Thymus (tissue), 11 donors: ENCODE results near the gene PLCH1. TPM values are rescaled to one million over a fixed set of nuclear protein-coding genes. Genes with fewer than 3 reads are reported as not detected.

Experiments used
- DNase-seq, 9 donors: peaks; one replicate each; pipeline ENCODE4 v3.0.0-alpha.2; 2013; ENCODE audit warnings: low spot score in 9 of 9, low read depth in 6 of 9, missing footprints in 1 of 9
- H3K27ac ChIP-seq, 2 donors: one replicate each; pipeline ENCODE4 v1.5.1; 2013; ENCODE audit warnings: control low read depth in 1 of 2, low read depth in 1 of 2, low read length in 1 of 2, mild to moderate bottlenecking in 1 of 2, moderate library complexity in 1 of 2
- H3K27me3 ChIP-seq, 2 donors: one replicate each; pipeline ENCODE4 v1.5.1; 2013; ENCODE audit warnings: low read length in 1 of 2; ENCODE audit not compliant: control insufficient read depth in 2 of 2, insufficient read depth in 1 of 2
- H3K36me3 ChIP-seq, 2 donors: one replicate each; pipeline ENCODE4 v1.5.1; 2013; ENCODE audit warnings: low read length in 1 of 2, mild to moderate bottlenecking in 1 of 2, moderate library complexity in 1 of 2; ENCODE audit not compliant: control insufficient read depth in 2 of 2, insufficient read depth in 2 of 2
- H3K4me1 ChIP-seq, 2 donors: one replicate each; pipeline ENCODE4 v1.5.1; 2013; ENCODE audit warnings: low read length in 2 of 2; ENCODE audit not compliant: control insufficient read depth in 2 of 2, insufficient read depth in 2 of 2
- H3K4me3 ChIP-seq, 2 donors: one replicate each; pipeline ENCODE4 v1.5.1; 2013; ENCODE audit warnings: low read length in 2 of 2, control low read depth in 1 of 2, mild to moderate bottlenecking in 1 of 2
- H3K9me3 ChIP-seq, 2 donors: one replicate each; pipeline ENCODE4 v1.5.1; 2013; ENCODE audit warnings: low read length in 1 of 2, mild to moderate bottlenecking in 1 of 2; ENCODE audit not compliant: control insufficient read depth in 2 of 2, insufficient read depth in 1 of 2
- WGBS: extraction: QIAGEN DNeasy Blood & Tissue Kit; methylation state at CpG from one replicate; pipeline ENCODE4 v1.1.7; 2013; 5-methylcytosine and 5-hydroxymethylcytosine counted together
- polyA plus RNA-seq: library from polyadenylated mRNA; stranded (reverse); fragments of 200-250 nt; gene quantifications from one replicate; pipeline ENCODE4 v1.2.3, GENCODE V29; 2013
- total RNA-seq: library from RNA; stranded (reverse); fragments of 120-200 nt; gene quantifications from one replicate; pipeline ENCODE4 v1.2.4, GENCODE V29; 2013
- donor health status: healthy.

The PLCH1 gene
- total and polyA plus RNA-seq, 2 donors, result 7.6 to 29.3 TPM

DNA sequence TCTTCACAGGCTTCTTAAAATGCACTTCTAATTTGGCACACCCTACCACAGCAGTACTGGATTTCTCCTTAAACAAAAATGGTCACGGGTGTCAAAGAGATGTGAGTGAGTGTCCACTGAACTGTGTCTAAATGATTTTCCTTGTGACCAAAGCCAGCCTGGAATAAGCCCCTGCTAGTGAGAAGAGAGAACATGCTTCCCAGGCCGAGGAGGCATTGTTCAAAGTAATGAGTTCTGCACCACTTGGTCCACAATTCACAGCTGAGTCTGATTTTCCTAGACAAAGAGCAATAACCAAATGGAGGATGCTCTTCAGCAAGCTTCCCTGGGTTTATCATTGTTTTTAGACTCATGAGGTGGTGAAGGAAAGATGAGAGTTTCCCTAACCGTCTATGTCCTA lies 3.8 kb downstream of the PLCH1 start:
- H3K36me3 ChIP-seq, result no peaks in the 10 kb centered on the region
- WGBS, result 95% methylated on average over 3 of the region's 3 CpGs
- no peak for DNase-seq
- H3K4me3 ChIP-seq, result no peak overlapping the region
- H3K27me3 ChIP-seq, result peaks cover 10 to 36% of the 10 kb centered on the region in 2 donors
- H3K27ac ChIP-seq, result no peak overlapping the region
- H3K9me3 ChIP-seq, result peaks cover 0 to 3% of the 10 kb centered on the region in 2 donors
- peaks cover 5 to 18% of the 10 kb centered on the region in 2 donors for H3K4me1 ChIP-seq

- peaks cover 5 to 17% of the 10 kb centered on the region in 2 donors for H3K27me3 ChIP-seq
- peaks cover 3 to 7% of the 10 kb centered on the region in 2 donors for H3K4me1 ChIP-seq
- H3K4me3 ChIP-seq, result no peak overlapping the region
- H3K36me3 ChIP-seq, result no peaks in the 10 kb centered on the region
- H3K27ac ChIP-seq, result no peak overlapping the region
- H3K9me3 ChIP-seq, result no peaks in the 10 kb centered on the region
- 62% methylated on average over 5 of the region's 5 CpGs for whole genome bisulfite sequencing
- DNase-seq, result no peak
Measured at GRCh38 chr3:155739154-155739553, 5.7 kb downstream of the PLCH1 start.

GRCh38 chr3:155738580-155739076 lies 6.2 kb downstream of the PLCH1 start:
- H3K9me3 ChIP-seq, result no peaks in the 10 kb centered on the region
- no peak for DNase-seq
- H3K27me3 ChIP-seq, result peaks cover 0 to 12% of the 10 kb centered on the region in 2 donors
- peaks cover 2 to 3% of the 10 kb centered on the region in 2 donors for H3K4me1 ChIP-seq
- no peaks in the 10 kb centered on the region for H3K36me3 ChIP-seq
- 96% methylated on average over 13 of the region's 13 CpGs for WGBS
- H3K4me3 ChIP-seq, result no peak overlapping the region
- H3K27ac ChIP-seq, result no peak overlapping the region

GRCh38 chr3:155737844-155738460 lies 6.9 kb downstream of the PLCH1 start:
- no peak overlapping the region for H3K4me3 ChIP-seq
- no peaks in the 10 kb centered on the region for H3K36me3 ChIP-seq
- DNase-seq, result peak in 1 of 9 donors; percentile 15
- 64% methylated on average over 8 of the region's 8 CpGs for WGBS
- H3K4me1 ChIP-seq, result no peaks in the 10 kb centered on the region
- no peaks in the 10 kb centered on the region for H3K9me3 ChIP-seq
- H3K27ac ChIP-seq, result no peak overlapping the region
- H3K27me3 ChIP-seq, result peaks cover 0 to 5% of the 10 kb centered on the region in 2 donors

- Histone ChIP-seq H3K27me3 (no peaks in the 10 kb centered on the region), H3K4me3 (no peak overlapping the region)
- 94% methylated on average over 4 of the region's 4 CpGs for WGBS
Measured at GRCh38 chr3:155736381-155736780, 8.5 kb downstream of the PLCH1 start.

DNA sequence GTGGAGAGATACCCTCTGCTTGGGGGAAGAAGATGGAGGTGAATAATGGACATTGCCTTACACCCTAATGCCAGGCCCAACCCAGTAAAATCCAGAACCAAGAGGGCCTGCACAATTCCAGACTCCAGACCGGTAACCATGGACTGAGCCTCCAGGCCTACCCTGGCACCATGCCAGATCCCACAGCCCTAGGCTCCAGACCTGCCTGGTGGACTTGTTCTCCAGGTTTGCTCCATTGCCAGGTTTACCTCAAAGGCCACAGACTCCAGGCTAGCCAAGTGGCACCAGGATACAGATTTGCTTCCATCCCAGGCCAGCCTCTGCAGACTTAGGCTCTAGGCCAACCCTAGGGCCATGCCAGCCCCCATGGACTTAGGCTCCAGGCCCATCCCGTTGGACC lies 14.0 kb downstream of the PLCH1 start:
- no peak for DNase-seq
- 96% methylated on average over 2 of the region's 2 CpGs for WGBS
- Histone ChIP-seq H3K27me3 (no peaks in the 10 kb centered on the region), H3K27ac (no peak overlapping the region), H3K4me1 (no peaks in the 10 kb centered on the region), H3K36me3 (no peaks in the 10 kb centered on the region), H3K4me3 (no peak overlapping the region), H3K9me3 (no peaks in the 10 kb centered on the region)

More at GRCh38 chr3:155736381-155736780, 8.5 kb downstream of the PLCH1 start:
- no peak for DNase-seq
- H3K4me1 ChIP-seq, result no peaks in the 10 kb centered on the region
- H3K27ac ChIP-seq, result no peak overlapping the region
- H3K36me3 ChIP-seq, result no peaks in the 10 kb centered on the region
- H3K9me3 ChIP-seq, result no peaks in the 10 kb centered on the region

DNA sequence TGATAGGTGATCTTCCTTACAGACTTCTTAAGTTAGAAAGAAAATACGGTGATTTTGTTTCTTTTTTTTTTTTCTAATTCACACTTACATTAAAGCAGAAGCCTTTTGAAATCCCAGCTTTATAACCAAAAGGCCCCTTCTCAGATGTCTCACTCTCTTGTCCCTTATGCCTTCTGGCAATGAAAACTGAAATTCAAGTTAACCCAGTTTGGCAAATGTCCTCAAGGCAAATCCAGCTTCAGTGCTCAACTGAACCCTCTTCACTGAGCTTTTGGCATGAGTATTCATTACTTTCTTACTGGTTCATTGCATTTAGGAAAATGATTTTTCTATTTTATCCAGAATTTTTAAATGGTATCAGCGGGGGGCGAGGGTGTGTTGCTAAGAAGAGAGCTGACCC lies 17.0 kb downstream of the PLCH1 start:
- Histone ChIP-seq H3K36me3 (no peaks in the 10 kb centered on the region), H3K27ac (no peak overlapping the region), H3K4me3 (no peak overlapping the region), H3K9me3 (no peaks in the 10 kb centered on the region), H3K4me1 (no peaks in the 10 kb centered on the region), H3K27me3 (no peaks in the 10 kb centered on the region)
- WGBS, result 94% methylated on average over 3 of the region's 3 CpGs
- DNase-seq, result no peak

GRCh38 chr3:155714295-155714718 lies 30.6 kb downstream of the PLCH1 start:
- DNase-seq, result no peak

DNA sequence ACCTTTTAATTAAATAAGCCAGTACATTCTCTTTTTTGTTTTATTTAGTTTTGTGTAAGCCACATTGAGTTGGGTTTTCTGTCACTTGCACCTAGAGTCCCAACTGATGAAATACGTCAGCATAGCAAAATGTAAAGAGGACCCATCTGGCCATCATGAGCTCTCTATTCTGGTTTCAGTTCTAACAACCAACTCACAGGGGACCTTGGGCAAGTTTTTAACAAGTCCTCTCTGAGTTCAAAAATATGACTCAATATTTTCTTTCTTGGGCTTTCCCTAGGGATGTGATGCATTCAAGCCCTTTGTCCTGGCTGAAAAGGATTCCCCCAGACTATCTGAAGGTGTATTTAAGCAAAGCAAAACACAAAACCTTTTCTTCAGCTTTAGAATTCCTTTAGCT lies 32.9 kb downstream of the PLCH1 start:
- Histone ChIP-seq H3K4me3 (no peak overlapping the region), H3K9me3 (peaks cover 0 to 3% of the 10 kb centered on the region in 2 donors), H3K4me1 (no peaks in the 10 kb centered on the region), H3K27ac (no peak overlapping the region), H3K36me3 (no peaks in the 10 kb centered on the region), H3K27me3 (no peaks in the 10 kb centered on the region)
- 96% methylated on average over 1 of the region's 1 CpG for WGBS
- no peak for DNase-seq

More at GRCh38 chr3:155714295-155714718, 30.6 kb downstream of the PLCH1 start:
- Histone ChIP-seq H3K4me3 (no peak overlapping the region), H3K27me3 (no peaks in the 10 kb centered on the region), H3K4me1 (no peaks in the 10 kb centered on the region), H3K27ac (no peak overlapping the region), H3K9me3 (peaks cover 0 to 11% of the 10 kb centered on the region in 2 donors), H3K36me3 (no peaks in the 10 kb centered on the region)
- 90% methylated on average over 5 of the region's 5 CpGs for WGBS
